Aorta (tissue), 5 donors: ENCODE results near the gene VPS54. TPM values are rescaled to one million over a fixed set of nuclear protein-coding genes. Genes with fewer than 3 reads are reported as not detected.

Experiments used
- ATAC-seq: fragments of 200-7000 bp; cut with Tn5 transposase; one replicate; pipeline ENCODE4 v1.9.1; 2022; ENCODE audit warnings: moderate library complexity; ENCODE audit not compliant: low FRiP score
- DNase-seq, 2 donors: peaks; one replicate each; pipeline ENCODE4 v3.0.0-alpha.2; 2020
- H3K27ac ChIP-seq, 2 donors: one replicate each; pipeline ENCODE4 v1.5.1; 2013; ENCODE audit warnings: low read length in 2 of 2, mild to moderate bottlenecking in 2 of 2, moderate library complexity in 2 of 2, control low read depth in 1 of 2, inconsistent platforms in 1 of 2, low read depth in 1 of 2
- H3K27me3 ChIP-seq, 2 donors: one replicate each; pipeline ENCODE4 v1.6.1; 2013; ENCODE audit warnings: control low read depth in 1 of 2, low read length in 1 of 2, mild to moderate bottlenecking in 1 of 2, moderate library complexity in 1 of 2; ENCODE audit not compliant: insufficient read depth in 2 of 2, control insufficient read depth in 1 of 2
- H3K36me3 ChIP-seq, 2 donors: one replicate each; pipeline ENCODE4 v1.6.1; 2013; ENCODE audit warnings: control low read depth in 1 of 2, low read length in 1 of 2, mild to moderate bottlenecking in 1 of 2; ENCODE audit not compliant: insufficient read depth in 2 of 2, control insufficient read depth in 1 of 2
- H3K4me1 ChIP-seq, 2 donors: one replicate each; pipeline ENCODE4 v1.6.1; 2013; ENCODE audit warnings: low read length in 2 of 2, control low read depth in 1 of 2, mild to moderate bottlenecking in 1 of 2, moderate library complexity in 1 of 2; ENCODE audit not compliant: insufficient read depth in 2 of 2, control insufficient read depth in 1 of 2
- H3K4me3 ChIP-seq, 2 donors: one replicate each; pipeline ENCODE4 v1.5.1; 2013; ENCODE audit warnings: low read length in 2 of 2, control low read depth in 1 of 2, mild to moderate bottlenecking in 1 of 2
- H3K9me3 ChIP-seq: one replicate; pipeline ENCODE4 v1.6.1; 2013; ENCODE audit warnings: mild to moderate bottlenecking, low read length; ENCODE audit not compliant: control insufficient read depth
- WGBS, 2 donors: extraction: QIAGEN DNeasy Blood & Tissue Kit; methylation state at CpG; one replicate each; pipeline ENCODE4 v1.1.7; 2013; 5-methylcytosine and 5-hydroxymethylcytosine counted together
- intact Hi-C, 2 donors: fragments of 100-400 bp; cut with DNase I; formaldehyde crosslinking; loops; one replicate each; pipeline versions ENCODE4 v1.14.2 to v1.15.0; 2022
- polyA plus RNA-seq, 2 donors: library from polyadenylated mRNA; stranded (reverse); fragments of 200-250 nt; gene quantifications; one replicate each; pipeline ENCODE4 v1.2.3, GENCODE V29; 2013
- total RNA-seq, 2 donors: library from RNA; stranded (reverse); fragmentation: NEBNext Ultra II Directional; extraction: Animal tissue kit (Norgen Biotek cat#: 25700); gene quantifications; one replicate each; pipeline ENCODE4 v1.2.1, GENCODE V29; 2021
- donor health status: healthy with polysubstance abuse.
- donor health status: Bipolar disorder and iron deficiency.
- donor health status: DM: no; HTN: no; CAD: no.
- donor health status: DM: no; HTN: no; CAD: no.
- donor health status: DM: yes; HTN: yes; CAD: no.

VPS54 gene
- total and polyA plus RNA-seq, 4 donors: 10.9 to 24.4 (median 22.4) TPM

GRCh38 chr2:63845866-63846265 lies 173.4 kb downstream of the VPS54 start:
- WGBS, 2 donors: 80 to 84% methylated on average over 3 of the region's 3 CpGs
- H3K27me3 ChIP-seq: no peaks in the 10 kb centered on the region
- no peaks in the 10 kb centered on the region for H3K36me3 ChIP-seq
- H3K9me3 ChIP-seq: no peaks in the 10 kb centered on the region
- H3K27ac ChIP-seq: no peak overlapping the region
- H3K4me1 ChIP-seq: peaks cover 6 to 7% of the 10 kb centered on the region in 2 donors
- intact Hi-C loops: loop anchor here in 1 of 2 donors (10.0 kb wide), 2 partner anchors 51 to 261 kb away; partner anchors contain the start of genes MDH1 and WDPCP
- no peak for ATAC-seq
- no peak for DNase-seq
- no peak overlapping the region for H3K4me3 ChIP-seq

- Histone ChIP-seq H3K27ac (no peak overlapping the region), H3K4me1 (peaks cover 3 to 7% of the 10 kb centered on the region in 2 donors), H3K4me3 (no peak overlapping the region), H3K27me3 (no peaks in the 10 kb centered on the region), H3K9me3 (no peaks in the 10 kb centered on the region), H3K36me3 (no peaks in the 10 kb centered on the region)
- intact Hi-C loops: loop anchor here (5.0 to 10.0 kb wide), 5 partner anchors 47 to 260 kb away; partner anchors contain the start of genes MDH1 (in 1 of the 2) and WDPCP (in 1 of the 2)
- DNase-seq: no peak
- 55% methylated on average over 3 of the region's 3 CpGs for WGBS, 2 donors
- no peak for ATAC-seq
These were observed 174.6 kb downstream of the VPS54 start for GRCh38 chr2:63844616-63845015.

- H3K4me3 ChIP-seq: peak overlapping the region; percentile 29 to 68
- H3K4me1 ChIP-seq: peaks cover 3 to 7% of the 10 kb centered on the region in 2 donors
- H3K27ac ChIP-seq: no peak overlapping the region
These were observed 175.4 kb downstream of the VPS54 start for GRCh38 chr2:63843791-63844190.

GRCh38 chr2:63843093-63843492 lies 176.1 kb downstream of the VPS54 start:
- Histone ChIP-seq H3K9me3 (no peaks in the 10 kb centered on the region), H3K36me3 (no peaks in the 10 kb centered on the region), H3K4me1 (peaks cover 3 to 7% of the 10 kb centered on the region in 2 donors), H3K27me3 (no peaks in the 10 kb centered on the region), H3K27ac (no peak overlapping the region), H3K4me3 (peak overlapping the region; percentile 68 to 71)
- intact Hi-C loops: loop anchor here (5.0 to 10.0 kb wide), 5 partner anchors 46 to 258 kb away; partner anchors contain the start of genes MDH1 (in 1 of the 2) and WDPCP (in 1 of the 2)
- 23 to 36% methylated on average over 8 of the region's 8 CpGs for WGBS, 2 donors
- ATAC-seq (no peak), DNase-seq (no peak)

More at GRCh38 chr2:63843791-63844190, 175.4 kb downstream of the VPS54 start:
- intact Hi-C loops: loop anchor here (5.0 to 10.0 kb wide), 5 partner anchors 46 to 259 kb away; partner anchors contain the start of genes MDH1 (in 1 of the 2) and WDPCP (in 1 of the 2)
- ATAC-seq: no peak
- Histone ChIP-seq H3K9me3 (no peaks in the 10 kb centered on the region), H3K27me3 (no peaks in the 10 kb centered on the region), H3K36me3 (no peaks in the 10 kb centered on the region)
- WGBS, 2 donors: 36 to 41% methylated on average over 2 of the region's 2 CpGs
- DNase-seq: no peak

GRCh38 chr2:63842149-63843061 lies 176.8 kb downstream of the VPS54 start:
- H3K4me3 ChIP-seq: peak overlapping the region; percentile 68 to 71
- no peaks in the 10 kb centered on the region for H3K9me3 ChIP-seq
- ATAC-seq (no peak), DNase-seq (peak in 1 of 2 donors; percentile 73)
- H3K4me1 ChIP-seq: peaks cover 3 to 7% of the 10 kb centered on the region in 2 donors
- 0 to 1% methylated on average over 24 of the region's 24 CpGs for WGBS, 2 donors
- peak overlapping the region; percentile 84 to 93 for H3K27ac ChIP-seq
- H3K36me3 ChIP-seq: no peaks in the 10 kb centered on the region
- H3K27me3 ChIP-seq: no peaks in the 10 kb centered on the region
- intact Hi-C loops: loop anchor here (5.0 to 10.0 kb wide), 5 partner anchors 45 to 258 kb away; partner anchors contain the start of genes MDH1 (in 1 of the 2) and WDPCP (in 1 of the 2)

Other genes with a start within 250 kb of the VPS54 start
- 100 to 1,000 TPM; 171 to 188 TPM for gene UGP2, start 177.5 kb downstream of the VPS54 start, total RNA-seq
- gene UGP2, start 177.5 kb downstream of the VPS54 start, polyA plus RNA-seq: 100 to 1,000 TPM; 166 to 422 TPM
- 10 to 100 TPM; 36.7 to 38.0 TPM for gene PELI1, start 125.0 kb upstream of the VPS54 start, total RNA-seq
- 10 to 100 TPM; 11.1 to 11.2 TPM for gene PELI1, start 125.0 kb upstream of the VPS54 start, polyA plus RNA-seq